Adrenal gland (tissue), 12 donors: ENCODE measurements around the gene RABGAP1L. TPM values are rescaled to one million over a fixed set of nuclear protein-coding genes. Genes with fewer than 3 reads are reported as not detected.
"Not testable (repeated sequence)": the region's sequence is repeated elsewhere in the genome, so short reads cannot be mapped to it uniquely, and the experiment has no call there.

Experiments used
- DNase-seq, 7 donors: peaks; one replicate each; pipeline ENCODE4 v3.0.0-alpha.2; 2019 to 2020
- H3K27ac ChIP-seq, 5 donors: fragments of 200-600 bp; sonication (generic) in 4 of 5; 1 replicate in 3 of 5; 2 replicates in 2 of 5; pipeline versions ENCODE4 v1.5.1 to v1.8.0; 2016 to 2020; ENCODE audit warnings: mild to moderate bottlenecking in 1 of 5
- H3K27me3 ChIP-seq: fragments of 200-600 bp; 2 replicates; pipeline ENCODE4 v1.8.0; 2021
- H3K36me3 ChIP-seq, 2 donors: fragments of 200-600 bp; replicated peaks in 1 of 2; 1 replicate in 1 of 2; 2 replicates in 1 of 2; pipeline versions ENCODE4 v1.5.1 to v1.8.0; 2018 to 2022
- H3K4me1 ChIP-seq, 2 donors: fragments of 200-600 bp; replicated peaks in 1 of 2; 1 replicate in 1 of 2; 2 replicates in 1 of 2; pipeline versions ENCODE4 v1.5.1 to v1.8.0; 2018 to 2021
- H3K4me3 ChIP-seq, 4 donors: fragments of 200-600 bp; sonication (generic) in 3 of 4; one replicate each; pipeline ENCODE4 v1.5.1; 2016 to 2018
- H3K9me3 ChIP-seq, 3 donors: fragments of 200-600 bp; sonication (generic) in 1 of 3; replicated peaks in 1 of 3; 1 replicate in 2 of 3; 2 replicates in 1 of 3; pipeline versions ENCODE4 v1.5.1 to v1.8.0; 2016 to 2021
- CTCF ChIP-seq, 6 experiments: fragments of 450-650 bp in 4 of 6; fragments of 200-600 bp in 2 of 6; sonication (generic) in 1 of 6; IDR thresholded peaks; 1 replicate in 5 of 6; 2 replicates in 1 of 6; pipeline versions ENCODE4 v1.5.1 to v1.8.0; 2016 to 2021; ENCODE audit warnings: antibody characterized with exemption in 6 of 6, mild to moderate bottlenecking in 2 of 6, moderate library complexity in 1 of 6
- POLR2A ChIP-seq, 2 donors: fragments of 450-650 bp; IDR thresholded peaks; one replicate each; pipeline ENCODE4 v1.6.1; 2017; ENCODE audit warnings: antibody characterized with exemption in 2 of 2, mild to moderate bottlenecking in 2 of 2, moderate library complexity in 1 of 2
- WGBS, 4 donors: extraction: QIAGEN DNeasy Blood & Tissue Kit in 2 of 4; methylation state at CpG; one replicate each; pipeline versions ENCODE4 v1.1.5 to v1.1.7; 2013 to 2017; 5-methylcytosine and 5-hydroxymethylcytosine counted together
- intact Hi-C, 2 donors: fragments of 100-400 bp; cut with DNase I; formaldehyde crosslinking; loops; one replicate each; pipeline versions ENCODE4 v1.14.1 to v1.15.0; 2022 to 2023
- polyA plus RNA-seq, 3 donors: library from polyadenylated mRNA; stranded (reverse); fragments of 200-250 nt in 2 of 3; fragments of 350-450 nt in 1 of 3; fragmentation: Illumina TruSeq in 1 of 3; extraction: RNeasy Lipid Tissue Mini Kit (QIAGEN cat#74804) in 1 of 3; gene quantifications; one replicate each; pipeline ENCODE4 v1.2.3, GENCODE V29; 2013 to 2014
- total RNA-seq, 9 donors: library from RNA; depleted of rRNA in 4 of 9; stranded (reverse); fragments of >200 nt in 4 of 9; fragments of 120-200 nt in 1 of 9; fragmentation: NEBNext Ultra II Directional in 1 of 9; extraction: Animal tissue kit (Norgen Biotek cat#: 25700) in 1 of 9; gene quantifications; one replicate each; pipeline versions ENCODE4 v1.1.0 to v1.2.4, GENCODE V29; 2013 to 2023
- donor health status: healthy with polysubstance abuse.
- donor health status: Bipolar disorder and iron deficiency.
- donor health status: DM: yes; HTN: yes; CAD: no.
- donor health status: DM: no; HTN: no; CAD: no.
- donor health status: DM: no; HTN: no; CAD: no.
- donor health status: DM: yes; HTN: yes; CAD: no.

The RABGAP1L gene
- total and polyA plus RNA-seq, 12 donors: 10.4 to 29.9 (median 19.7) TPM

- Histone ChIP-seq H3K36me3 (no peaks in the 10 kb centered on the region), H3K4me3 (no peak overlapping the region), H3K4me1 (no peaks in the 10 kb centered on the region), H3K27ac (no peak overlapping the region), H3K9me3 (no peaks in the 10 kb centered on the region), H3K27me3 (no peaks in the 10 kb centered on the region)
- WGBS, 4 donors: 73 to 96% (median 87%) methylated on average over 3 of the region's 3 CpGs
- TF ChIP-seq POLR2A (IDR thresholded peaks at IDR 0.05) (no peak), CTCF (IDR thresholded peaks at IDR 0.05) (no peak)
- no peak for DNase-seq
- intact Hi-C loops: no loop called here
Observed at GRCh38 chr1:174815036-174815435, 655.7 kb downstream of the RABGAP1L start.

GRCh38 chr1:174815474-174815908 is 656.2 kb downstream of the RABGAP1L start:
- Histone ChIP-seq H3K27ac (no peak overlapping the region), H3K9me3 (no peaks in the 10 kb centered on the region), H3K27me3 (no peaks in the 10 kb centered on the region), H3K36me3 (no peaks in the 10 kb centered on the region), H3K4me1 (no peaks in the 10 kb centered on the region), H3K4me3 (no peak overlapping the region)
- intact Hi-C loops: no loop called here
- TF ChIP-seq POLR2A (IDR thresholded peaks at IDR 0.05) (no peak), CTCF (IDR thresholded peaks at IDR 0.05) (no peak)
- DNase-seq: no peak

- 97 to 99% (median 98%) methylated on average over 8 of the region's 8 CpGs for WGBS, 4 donors
- H3K36me3 ChIP-seq, H3K9me3 ChIP-seq, intact Hi-C loops, DNase-seq, H3K27ac ChIP-seq, H3K4me3 ChIP-seq, H3K27me3 ChIP-seq, H3K4me1 ChIP-seq: not testable (repeated sequence)
Observed at GRCh38 chr1:174816621-174817020, 657.3 kb downstream of the RABGAP1L start.

GRCh38 chr1:174818014-174818616 is 658.8 kb downstream of the RABGAP1L start:
- H3K27me3 ChIP-seq: no peaks in the 10 kb centered on the region
- H3K27ac ChIP-seq: no peak overlapping the region
- H3K9me3 ChIP-seq: no peaks in the 10 kb centered on the region
- no peak overlapping the region for H3K4me3 ChIP-seq
- TF ChIP-seq POLR2A (IDR thresholded peaks at IDR 0.05): no peak
- TF ChIP-seq CTCF (IDR thresholded peaks at IDR 0.05): no peak
- DNase-seq: no peak
- H3K4me1 ChIP-seq: no peaks in the 10 kb centered on the region
- H3K36me3 ChIP-seq: no peaks in the 10 kb centered on the region
- 66 to 80% (median 77%) methylated on average over 4 of the region's 4 CpGs for WGBS, 4 donors
- intact Hi-C loops: no loop called here

- no peaks in the 10 kb centered on the region for H3K9me3 ChIP-seq
- no peaks in the 10 kb centered on the region for H3K36me3 ChIP-seq
- peak in 6 of 7 donors; percentile 40 to 68 (median 61) for DNase-seq
- H3K4me3 ChIP-seq: no peak overlapping the region
- TF ChIP-seq CTCF (IDR thresholded peaks at IDR 0.05): no peak
- no peak for TF ChIP-seq POLR2A (IDR thresholded peaks at IDR 0.05)
- no peak overlapping the region for H3K27ac ChIP-seq
- no peaks in the 10 kb centered on the region for H3K27me3 ChIP-seq
- WGBS, 4 donors: 50 to 78% (median 63%) methylated on average over 1 of the region's 1 CpG
- intact Hi-C loops: no loop called here
- H3K4me1 ChIP-seq: no peaks in the 10 kb centered on the region
Observed at GRCh38 chr1:174818951-174819350, 659.6 kb downstream of the RABGAP1L start.
